HuH-7.5 (cell line): ENCODE data around the gene OR2V1.
"Not testable (repeated sequence)": the region's sequence is repeated elsewhere in the genome, so short reads cannot be mapped to it uniquely, and the experiment has no call there.

Experiments
- DNase-seq: peaks from one replicate; pipeline ENCODE4 v3.0.0; 2011; ENCODE audit warnings: low spot score

Gene OR2V1, protein sequence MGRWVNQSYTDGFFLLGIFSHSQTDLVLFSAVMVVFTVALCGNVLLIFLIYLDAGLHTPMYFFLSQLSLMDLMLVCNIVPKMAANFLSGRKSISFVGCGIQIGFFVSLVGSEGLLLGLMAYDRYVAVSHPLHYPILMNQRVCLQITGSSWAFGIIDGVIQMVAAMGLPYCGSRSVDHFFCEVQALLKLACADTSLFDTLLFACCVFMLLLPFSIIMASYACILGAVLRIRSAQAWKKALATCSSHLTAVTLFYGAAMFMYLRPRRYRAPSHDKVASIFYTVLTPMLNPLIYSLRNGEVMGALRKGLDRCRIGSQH

DNA sequence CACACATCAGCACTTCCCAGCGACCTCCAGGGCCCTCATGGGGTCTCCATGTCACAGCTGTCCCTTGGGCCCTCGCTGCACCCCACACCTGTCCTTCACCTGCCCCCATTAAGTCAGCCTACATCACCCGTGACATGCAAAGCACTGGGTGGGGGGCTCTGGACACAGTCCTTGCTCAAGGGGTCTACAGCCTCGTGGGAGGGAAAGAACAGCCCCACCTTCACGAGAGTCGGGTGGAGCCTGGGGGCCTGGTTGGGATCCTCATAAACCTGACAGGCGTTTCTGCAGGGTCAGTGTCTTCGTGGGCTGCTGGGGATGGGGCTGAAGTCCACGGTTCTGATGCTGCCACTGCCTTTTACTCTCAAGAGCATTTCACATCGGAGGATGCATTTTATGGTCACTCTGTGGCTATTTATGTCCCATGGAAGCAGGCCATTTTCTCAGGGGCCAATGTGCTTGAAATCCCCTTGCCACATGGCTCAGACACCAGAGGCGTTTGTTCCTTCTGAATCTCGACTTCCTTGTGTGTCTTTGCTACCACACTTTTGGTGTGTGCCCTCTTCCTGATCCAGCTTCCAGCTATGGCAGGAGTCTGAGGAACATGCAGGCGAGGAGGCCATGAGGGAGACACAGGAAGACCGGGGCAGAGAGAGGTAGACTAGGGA, at the start of gene OR2V1:
TSS of gene OR2V1 (minus strand) at position 338 of the 665 bp plus-strand sequence. CDS start 5,865 bp downstream, outside the sequence.
- DNase-seq, result no peak

GRCh38 chr5:181177559-181177958, 46.6 kb upstream of the OR2V1 start:
- DNase-seq, result not testable (repeated sequence)

DNA sequence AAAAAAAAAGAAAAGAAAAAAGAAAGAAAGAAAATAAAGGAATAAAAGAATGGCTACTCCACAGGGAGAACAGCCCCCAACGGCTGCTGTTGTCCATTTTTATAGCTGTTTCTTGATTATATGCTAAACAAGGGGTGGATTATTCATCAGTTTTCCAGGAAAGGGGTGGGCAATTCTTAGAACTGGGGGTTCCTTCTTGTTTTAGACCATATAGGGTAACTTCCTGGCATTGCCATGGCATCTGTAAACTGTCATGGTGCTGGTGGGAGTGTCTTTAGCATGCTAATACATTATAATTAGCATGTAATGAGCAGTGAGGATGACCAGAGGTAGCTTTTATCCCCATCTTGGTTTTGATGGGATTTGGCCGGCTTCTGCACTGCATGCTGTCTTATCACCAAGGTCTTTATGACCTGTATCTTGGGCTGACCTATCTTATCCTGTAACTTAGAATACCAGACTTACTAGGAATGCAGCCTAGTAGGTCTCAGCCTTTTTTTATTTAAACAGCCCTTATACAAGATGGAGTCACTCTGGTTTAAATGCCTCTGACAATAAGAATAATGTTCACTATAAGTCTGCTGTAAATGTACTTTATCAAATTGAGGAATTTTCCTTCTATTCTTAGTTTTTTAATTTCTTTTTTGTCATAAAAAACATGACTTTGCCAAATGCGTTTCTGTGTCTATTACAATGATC, 45.4 kb upstream of the OR2V1 start:
- DNase-seq, result no peak

DNA sequence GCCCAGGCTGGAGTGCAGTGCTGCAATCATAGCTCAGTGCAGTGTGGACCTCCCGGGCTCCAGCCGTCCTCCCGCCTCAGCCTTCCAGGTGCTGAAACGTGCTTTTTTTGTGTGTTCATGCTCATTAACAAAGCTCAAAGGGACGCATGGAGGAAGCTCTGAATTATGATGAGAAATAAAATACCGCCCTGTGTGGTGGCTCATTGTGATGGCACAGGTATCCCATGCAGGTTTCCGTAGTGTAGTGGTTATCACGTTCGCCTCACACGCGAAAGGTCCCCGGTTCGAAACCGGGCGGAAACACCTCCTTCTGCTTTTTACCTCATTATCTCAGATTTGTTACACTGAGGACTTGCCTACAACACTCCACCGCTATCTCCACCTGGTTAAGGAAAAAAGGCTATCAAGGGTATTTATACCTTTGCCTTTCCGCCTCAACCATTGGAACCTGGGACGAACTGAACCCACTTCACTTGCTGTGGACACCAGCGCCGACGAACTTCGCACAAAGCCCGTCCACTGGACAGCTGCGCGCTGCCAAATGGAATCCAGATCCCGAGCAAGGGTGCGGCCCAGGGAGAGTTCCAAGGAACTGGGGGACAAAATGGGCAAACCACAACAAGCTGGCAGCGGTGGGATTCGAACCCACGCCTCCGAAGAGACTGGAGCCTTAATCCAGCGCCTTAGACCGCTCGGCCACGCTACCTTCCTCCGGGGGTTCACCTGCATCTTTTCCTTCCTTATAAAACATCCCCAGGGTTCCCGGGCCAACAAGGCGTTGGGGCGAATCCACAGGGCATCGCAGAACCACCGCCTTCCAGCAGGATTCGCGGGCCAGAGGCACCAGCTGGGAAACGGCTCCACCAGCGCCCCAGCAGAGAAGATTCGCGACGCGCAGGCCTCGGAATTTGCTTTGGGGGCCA, 42.7 kb upstream of the OR2V1 start:
- DNase-seq, result peak; percentile 56

- no peak for DNase-seq
These were observed 42.1 kb upstream of the OR2V1 start for GRCh38 chr5:181173027-181173419.

GRCh38 chr5:181171782-181172181, 40.8 kb upstream of the OR2V1 start:
- DNase-seq, result no peak

DNA sequence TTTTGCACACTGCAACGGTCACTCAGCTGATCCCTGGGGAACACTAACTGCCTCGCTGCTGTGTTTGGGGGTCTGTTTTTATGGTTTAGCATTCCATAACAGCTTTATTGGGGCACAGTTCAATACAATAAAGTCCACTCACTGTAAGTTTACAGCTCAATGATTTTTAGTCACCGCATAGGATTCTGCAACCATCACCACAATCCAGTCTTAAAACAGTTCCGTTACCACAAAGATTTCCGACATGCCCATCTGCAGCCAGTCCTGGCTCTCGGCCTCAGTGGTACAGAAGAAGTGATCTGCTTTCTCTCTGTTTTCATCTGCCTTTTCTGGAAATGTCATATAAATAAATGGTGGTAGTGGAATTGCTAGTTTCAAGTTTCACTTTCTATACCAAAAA, 40.0 kb upstream of the OR2V1 start:
- DNase-seq, result no peak

DNA sequence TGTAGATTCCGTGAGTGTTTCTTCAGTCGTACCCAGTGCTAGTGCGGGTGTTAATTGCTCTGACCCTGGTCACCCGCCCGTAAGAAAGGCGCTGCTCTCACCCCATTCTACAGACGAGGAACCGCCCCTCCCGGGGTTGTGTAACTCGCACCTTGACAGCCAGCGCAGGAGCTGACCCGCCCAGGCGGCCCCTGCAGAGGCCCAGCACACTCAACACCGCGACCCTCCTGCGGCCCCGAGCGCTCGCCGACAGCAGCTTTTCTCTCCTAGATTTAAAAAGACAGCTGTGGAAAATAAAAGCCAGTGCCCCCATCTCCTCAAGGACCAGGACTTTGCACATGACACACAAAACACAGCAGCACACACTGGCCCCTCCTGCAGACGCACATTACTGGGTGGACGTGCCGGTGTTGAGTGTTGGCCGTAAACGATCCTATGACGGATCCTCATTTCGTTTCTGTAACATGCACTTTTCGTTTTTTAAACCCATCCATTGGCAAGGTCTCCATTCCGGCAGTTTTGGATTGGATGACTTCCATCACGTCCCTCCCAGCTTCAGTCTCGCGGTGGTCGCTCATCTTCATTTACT, 39.4 kb upstream of the OR2V1 start:
- peak; percentile 31 for DNase-seq

DNA sequence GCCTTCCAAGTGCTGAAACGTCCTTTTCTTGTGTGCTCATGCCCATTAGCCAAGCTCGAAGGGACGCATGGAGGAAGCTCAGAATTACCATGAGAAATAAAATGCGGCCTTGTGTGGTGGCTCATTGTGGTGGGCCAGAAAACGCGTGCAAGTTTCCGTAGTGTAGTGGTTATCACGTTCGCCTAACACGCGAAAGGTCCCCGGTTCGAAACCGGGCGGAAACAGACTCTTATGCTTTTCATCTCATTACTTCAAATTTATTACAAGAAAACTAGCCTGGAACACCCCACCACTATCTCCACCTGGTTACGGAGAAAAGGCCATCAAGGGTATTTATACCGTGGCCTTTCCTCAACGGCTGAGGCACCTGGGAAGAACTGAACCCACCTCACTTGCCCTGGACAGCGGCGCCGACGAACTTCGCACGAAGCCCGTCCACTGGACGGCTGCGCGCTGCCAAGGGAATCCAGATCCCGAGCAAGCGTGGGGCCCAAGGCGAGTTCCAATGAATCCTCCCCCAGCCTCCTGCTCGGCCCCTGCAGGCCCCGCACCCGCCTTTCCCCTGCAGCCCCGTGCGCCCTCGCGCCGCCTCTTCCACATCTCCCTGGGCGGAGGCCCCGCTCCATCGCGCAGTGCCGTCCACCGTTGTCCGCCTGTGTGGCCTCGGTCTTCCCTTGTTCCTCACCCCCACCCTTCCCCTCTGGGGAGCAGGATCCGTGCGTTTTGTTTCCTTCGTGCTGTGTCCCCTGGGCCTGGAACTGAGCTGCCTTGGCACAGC, 38.7 kb upstream of the OR2V1 start:
- peak; percentile 45 for DNase-seq

- no peak for DNase-seq
These were observed 37.7 kb upstream of the OR2V1 start for GRCh38 chr5:181168595-181169118.

GRCh38 chr5:181167814-181168488, 37.0 kb upstream of the OR2V1 start:
- DNase-seq, result peak; percentile 62

GRCh38 chr5:181166812-181167733, 36.1 kb upstream of the OR2V1 start:
- no peak for DNase-seq

- no peak for DNase-seq
These were observed 33.3 kb upstream of the OR2V1 start for GRCh38 chr5:181164076-181164952.

DNA sequence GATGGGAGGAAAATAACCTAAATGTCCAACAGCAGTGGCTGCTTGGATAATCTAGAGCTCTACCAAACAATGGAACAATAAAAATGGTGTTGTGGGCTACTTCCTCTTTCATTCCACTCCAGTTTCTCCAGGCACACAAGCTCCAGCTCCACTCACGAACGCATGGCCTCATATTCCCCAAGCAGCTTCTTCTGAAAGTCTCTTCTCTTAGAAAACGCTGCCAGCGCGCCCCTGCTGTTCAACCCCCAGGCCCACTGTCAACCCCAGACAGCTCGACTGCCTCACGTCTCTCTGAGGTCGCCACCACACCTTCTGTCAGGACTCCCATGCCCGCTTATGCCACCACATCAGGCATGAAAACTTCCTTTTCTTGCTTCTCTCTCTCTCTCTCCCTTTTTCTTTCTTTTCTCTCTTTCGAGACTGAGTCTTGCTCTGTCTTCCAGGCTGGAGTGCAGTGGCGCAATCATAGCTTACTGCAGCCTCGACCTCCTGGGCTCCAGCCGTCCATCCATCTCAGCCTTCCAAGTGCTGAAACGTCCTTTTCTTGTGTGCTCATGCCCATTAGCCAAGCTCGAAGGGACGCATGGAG, 32.6 kb upstream of the OR2V1 start:
- no peak for DNase-seq

GRCh38 chr5:181161534-181162175, 30.7 kb upstream of the OR2V1 start:
- DNase-seq, result no peak

- peak; percentile 32 for DNase-seq
These were observed 30.0 kb upstream of the OR2V1 start for GRCh38 chr5:181160755-181161533.
